Activated naive CD4-positive, alpha-beta T cell treated with Interleukin-2 at 50 U/mL for 16 hours (primary cell): ENCODE measurements around the gene PHB1.
"Not testable (repeated sequence)": the region's sequence is repeated elsewhere in the genome, so short reads cannot be mapped to it uniquely, and the experiment has no call there.

Experiments
- DNase-seq: peaks from one replicate; pipeline ENCODE4 v3.0.0-alpha.2; 2020

PHB1 gene

DNA sequence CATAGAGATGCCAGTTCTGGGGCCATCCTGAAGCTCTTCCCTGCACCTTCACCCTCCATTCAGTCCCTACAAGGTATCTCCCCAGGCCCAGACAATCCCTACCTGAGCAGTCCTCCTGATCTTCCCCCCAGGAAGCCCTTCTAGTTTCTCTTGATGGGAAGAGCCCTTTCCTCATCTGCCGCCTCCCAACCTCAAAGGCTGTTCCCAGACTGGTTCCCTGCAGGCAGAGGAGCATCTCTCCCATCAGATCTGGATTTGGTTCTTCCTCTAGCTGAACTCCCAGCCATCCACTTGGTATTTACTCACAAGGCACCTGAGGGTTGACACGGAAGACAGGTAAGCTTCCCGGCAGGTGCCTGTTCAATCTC, 24.6 kb upstream of the PHB1 start:
- DNase-seq = no peak

DNA sequence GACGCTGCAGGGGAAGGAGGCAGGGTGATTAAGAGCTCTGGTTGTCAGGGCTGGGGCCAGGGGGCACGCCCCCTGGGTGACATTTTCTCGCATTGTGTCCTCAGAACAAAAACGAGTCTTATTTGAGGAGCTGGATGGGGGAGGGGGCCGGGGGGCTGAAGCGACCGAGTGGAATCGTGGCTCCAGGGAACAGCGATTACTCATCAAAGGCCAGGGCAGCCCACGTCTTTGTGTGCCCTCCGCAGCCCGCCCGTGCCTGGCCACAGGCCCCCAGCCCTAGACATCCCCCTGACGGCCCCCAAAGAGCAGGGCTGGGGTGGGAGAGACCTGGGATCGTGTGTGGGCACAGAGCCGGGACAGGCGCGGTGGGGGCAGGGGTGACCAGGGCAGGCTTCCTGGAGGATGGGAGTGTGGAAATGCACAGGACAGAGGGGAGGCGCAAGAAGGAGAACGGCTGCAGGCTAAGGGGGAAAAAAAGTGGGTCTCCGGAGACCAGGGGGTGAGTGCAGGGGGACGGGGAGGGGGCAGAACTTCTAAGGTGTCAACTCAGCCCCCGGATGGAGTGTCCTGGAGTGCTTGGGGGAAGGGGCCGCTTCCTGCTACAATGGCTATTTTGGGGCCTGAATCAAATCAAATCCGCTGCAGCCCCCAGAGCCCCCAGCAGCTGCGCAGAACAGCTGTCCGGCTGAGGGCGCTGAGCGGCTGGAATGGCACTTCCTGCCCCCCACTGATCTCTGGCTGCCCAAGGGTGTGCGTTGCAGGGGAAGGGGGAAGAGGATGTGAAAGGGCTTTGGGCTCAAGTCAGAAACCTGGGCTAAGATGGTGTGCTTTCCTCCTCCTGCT, 24.0 kb upstream of the PHB1 start:
- no peak for DNase-seq

DNA sequence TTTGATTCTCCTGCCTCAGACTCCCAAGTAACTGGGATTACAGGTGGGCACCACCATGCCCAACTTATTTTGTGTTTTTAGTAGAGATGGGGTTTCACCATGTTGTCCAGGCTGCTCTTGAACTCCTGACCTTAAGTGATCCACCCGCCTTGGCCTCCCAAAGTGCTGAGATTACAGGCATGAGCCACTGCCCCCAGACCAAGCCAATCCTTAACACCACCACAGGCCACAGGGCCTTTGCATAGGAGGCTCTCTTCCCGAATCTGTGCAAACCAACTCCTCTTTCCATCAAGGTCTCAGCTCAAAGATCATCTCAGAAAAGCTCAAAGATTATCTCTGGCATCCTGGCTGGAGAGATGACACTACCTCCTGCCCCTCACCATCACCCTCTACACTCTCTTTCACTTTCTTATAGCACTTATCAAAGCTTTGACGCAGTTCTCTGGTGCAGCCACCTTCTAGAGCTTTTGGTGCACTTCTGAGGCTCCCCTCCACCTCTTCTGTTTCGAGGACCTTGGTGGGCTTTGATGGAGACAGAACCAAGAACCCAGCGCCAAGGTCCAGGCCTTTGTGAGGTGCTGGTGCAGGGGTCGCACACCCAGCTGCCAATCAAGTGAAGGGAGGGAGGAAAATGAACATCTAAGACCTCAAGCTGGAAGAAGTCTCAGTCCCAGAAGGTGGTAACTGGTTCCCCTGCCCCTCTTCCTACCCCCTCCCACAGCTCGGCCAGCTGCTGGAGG, 23.2 kb upstream of the PHB1 start:
- DNase-seq = no peak

DNA sequence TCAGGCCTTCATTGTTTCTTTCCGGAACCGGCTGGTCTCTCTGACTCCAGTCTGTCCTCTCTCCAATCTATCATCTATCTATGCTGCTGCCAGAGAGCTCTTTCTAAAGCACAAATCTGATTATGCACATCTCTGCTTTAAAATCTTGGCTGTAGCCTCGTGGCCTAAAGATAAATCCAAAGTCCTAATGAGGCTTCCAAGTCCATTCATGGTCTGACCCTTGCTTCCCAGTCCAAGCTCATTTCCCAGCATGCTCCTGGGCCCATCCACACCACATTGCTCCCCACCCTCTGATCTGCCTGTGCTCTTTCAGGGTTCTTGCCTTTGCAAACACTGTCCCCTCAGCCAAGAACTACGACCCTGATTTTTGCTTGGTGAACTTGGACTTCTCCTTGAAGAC, 21.5 kb upstream of the PHB1 start:
- no peak for DNase-seq

DNA sequence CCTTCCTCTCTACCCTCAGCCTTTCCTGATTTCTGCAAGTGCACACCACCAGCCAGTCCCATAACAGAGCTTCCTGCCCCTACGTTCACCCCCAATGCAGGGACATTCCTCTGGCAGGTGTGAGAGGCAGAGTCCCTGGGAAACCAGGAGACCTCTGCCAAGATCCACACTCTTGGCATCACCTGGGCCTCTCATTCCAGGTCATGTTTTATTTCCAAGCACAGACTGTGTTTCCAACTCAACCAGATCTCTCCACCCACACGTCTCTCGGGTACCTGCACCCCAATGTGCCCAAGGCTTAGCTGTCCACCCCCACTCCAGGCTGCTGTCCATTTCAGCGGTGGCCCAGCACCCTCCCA, 21.0 kb upstream of the PHB1 start:
- no peak for DNase-seq

DNA sequence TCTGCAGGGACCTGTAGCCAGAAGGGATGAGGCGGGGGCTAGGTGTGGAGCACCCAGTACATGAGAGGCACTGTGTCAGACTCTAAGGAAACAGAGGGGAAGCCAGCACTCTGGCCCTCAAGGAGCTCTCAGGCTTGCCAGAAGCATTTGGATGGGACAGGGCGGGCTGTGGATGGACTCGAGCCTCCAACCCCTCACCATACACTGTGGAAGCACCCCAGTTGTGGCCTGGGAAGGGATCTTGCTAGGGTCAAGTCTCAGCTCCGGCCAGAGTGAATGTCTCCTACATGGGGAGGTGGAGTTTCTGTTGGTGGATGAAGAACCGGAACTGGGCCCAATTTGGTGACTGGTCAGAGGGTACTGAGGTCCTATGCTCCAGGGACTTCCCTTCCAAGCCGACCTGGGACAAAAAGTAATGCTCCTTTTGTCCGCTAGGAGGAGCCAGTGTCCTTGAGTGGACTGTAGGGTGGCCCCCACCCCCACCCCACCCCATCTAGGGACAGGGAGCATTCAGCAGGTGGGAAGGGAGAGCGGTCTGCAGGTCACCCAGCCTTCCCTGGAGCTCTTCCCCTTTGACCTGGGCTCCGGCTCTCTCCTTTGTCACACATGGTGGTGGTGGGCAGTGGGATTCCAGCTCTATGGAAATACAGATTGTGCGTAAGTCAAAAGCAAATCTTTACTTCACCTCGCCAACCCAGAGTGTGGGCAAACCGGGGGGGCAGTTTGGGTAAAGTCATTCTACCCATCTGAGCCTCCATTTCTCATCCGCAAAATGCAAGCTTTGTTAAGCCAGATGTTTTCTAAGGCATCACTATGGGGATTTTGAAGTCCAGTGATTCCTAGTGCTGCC, 20.4 kb upstream of the PHB1 start:
- DNase-seq = peak; percentile 47

DNA sequence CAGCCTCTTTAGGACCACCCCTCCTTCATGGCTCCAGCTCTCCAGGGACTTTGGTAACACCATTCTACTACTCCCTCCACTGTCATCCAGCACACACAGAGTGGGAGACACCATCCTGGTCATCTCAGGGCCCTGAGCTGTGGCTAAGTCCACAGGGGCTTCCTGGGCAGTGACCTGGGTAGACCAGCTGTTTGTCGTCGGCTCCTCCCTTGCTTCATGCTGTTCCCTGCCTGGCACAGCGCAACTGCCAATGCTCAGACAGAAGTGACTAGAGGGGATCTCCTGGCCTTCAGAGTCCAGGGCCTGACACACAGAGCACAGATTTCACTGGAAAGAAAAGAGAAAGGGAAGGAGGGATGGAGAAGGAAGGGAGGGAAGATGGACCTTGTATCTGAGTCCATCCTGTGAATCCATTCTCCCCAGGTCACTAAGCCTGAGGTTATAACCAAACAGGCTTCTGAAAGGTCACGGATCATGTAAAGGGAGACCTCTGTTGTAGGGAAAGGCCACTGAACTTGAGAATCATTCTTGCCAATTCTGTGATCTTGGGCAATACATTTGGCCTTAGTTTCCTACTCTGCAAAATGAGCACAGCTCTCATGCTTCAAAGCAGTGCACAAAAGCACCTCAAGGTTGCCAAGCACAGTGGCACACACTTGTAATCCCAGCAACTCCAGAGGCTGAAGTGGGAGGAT, 18.5 kb upstream of the PHB1 start:
- no peak for DNase-seq

DNA sequence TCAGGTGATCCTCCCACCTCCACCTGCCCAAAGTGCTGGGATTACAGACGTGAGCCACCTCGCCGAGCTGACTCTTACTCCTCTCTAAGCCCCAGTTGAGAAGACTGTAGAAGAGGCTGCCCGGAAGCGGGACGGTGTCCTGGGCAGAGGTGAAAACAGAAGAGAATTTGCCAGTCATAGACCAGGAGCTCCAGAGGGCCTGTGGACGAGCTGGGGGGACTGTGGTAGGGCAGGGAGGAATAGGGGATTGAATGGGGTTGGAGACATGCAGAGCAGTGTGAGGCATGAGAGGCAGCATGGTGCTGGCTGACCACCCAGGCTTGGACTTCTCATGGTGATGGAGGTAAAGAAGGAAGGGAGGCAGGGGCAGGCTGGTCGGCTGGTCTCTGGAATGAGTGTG, 17.1 kb upstream of the PHB1 start:
- DNase-seq = no peak

DNA sequence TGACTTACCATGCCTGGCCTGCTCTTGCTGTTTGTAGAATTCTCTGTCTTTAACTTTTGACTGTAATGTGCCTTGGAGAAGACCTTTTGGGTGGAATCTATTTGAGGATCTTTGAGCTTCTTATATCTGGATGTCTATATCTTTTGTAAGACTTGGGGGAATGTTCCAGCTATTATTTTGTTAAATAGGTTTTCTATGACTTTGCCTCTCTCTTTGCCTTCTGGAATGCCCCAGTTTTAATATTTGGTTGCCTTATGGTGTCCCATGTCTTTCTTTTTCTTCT, 10.3 kb upstream of the PHB1 start:
- no peak for DNase-seq

DNA sequence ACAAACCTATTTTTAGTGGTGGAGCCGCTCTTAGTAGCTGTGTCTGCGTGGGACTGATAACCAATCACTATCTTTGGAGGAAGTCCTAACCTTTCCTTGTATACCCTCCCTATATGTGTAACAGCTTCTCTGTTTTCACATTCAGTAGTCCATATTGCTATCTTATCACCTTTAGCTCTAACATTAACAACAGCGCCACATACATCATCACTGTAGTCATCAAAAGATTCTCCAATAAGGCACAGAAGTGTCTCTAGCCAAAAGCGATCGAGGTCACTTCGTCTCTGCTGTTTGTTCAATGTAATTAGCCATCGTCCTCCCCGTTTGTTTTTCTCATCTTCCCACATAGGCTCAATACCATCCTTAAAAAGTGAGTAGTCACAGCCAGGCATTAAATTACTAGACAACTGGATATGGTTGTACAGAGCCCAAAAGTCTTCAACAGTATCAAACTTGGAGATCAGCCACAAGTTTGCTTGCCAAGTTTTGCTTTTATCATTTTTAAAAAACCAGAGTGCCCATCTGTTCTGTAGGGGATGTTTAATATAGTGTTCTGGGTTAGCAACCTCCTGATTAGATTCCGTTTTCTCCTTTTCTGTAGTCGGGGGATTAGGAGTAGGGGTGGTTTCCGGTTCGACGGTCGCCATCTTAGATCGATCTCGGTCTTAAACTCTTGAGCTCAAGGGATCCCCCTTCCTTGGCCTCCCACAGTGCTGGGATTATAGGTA, 9.8 kb upstream of the PHB1 start:
- DNase-seq = not testable (repeated sequence)

DNA sequence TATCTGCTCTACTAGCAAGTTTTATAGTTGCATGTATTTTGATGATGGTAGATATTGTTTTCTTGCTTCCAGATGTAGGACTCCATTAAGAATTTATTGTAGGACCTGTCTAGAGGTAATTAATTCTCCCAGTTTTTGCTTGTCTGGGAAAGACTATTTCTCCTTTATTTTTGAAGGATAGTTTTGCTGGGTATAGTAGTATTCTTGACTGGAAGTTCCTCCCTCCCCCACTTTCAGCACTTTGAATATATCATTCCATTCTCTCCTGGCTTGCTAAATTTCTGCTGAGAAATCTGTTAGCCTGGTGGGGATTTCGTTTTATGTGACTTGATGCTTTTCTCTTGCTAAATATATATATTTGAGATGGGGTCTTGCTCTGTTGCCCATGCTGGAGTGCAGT, 8.0 kb upstream of the PHB1 start:
- DNase-seq = no peak

DNA sequence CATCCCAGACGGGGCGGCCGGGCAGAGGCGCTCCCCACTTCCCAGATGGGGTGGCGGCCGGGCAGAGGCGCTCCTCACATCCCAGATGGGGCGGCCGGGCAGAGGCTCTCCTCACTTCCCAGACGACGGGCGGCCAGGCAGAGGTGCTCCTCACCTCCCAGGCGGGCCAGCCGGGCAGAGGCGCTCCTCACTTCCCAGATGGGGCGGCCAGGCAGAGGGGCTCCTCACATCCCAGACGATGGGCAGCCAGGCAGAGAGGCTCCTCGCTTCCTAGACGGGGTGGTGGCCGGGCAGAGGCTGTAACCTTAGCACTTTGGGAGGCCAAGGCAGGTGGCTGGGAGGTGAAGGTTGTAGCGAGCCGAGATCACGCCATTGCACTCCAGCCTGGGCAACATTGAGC, 5.1 kb upstream of the PHB1 start:
- DNase-seq = not testable (repeated sequence)

DNA sequence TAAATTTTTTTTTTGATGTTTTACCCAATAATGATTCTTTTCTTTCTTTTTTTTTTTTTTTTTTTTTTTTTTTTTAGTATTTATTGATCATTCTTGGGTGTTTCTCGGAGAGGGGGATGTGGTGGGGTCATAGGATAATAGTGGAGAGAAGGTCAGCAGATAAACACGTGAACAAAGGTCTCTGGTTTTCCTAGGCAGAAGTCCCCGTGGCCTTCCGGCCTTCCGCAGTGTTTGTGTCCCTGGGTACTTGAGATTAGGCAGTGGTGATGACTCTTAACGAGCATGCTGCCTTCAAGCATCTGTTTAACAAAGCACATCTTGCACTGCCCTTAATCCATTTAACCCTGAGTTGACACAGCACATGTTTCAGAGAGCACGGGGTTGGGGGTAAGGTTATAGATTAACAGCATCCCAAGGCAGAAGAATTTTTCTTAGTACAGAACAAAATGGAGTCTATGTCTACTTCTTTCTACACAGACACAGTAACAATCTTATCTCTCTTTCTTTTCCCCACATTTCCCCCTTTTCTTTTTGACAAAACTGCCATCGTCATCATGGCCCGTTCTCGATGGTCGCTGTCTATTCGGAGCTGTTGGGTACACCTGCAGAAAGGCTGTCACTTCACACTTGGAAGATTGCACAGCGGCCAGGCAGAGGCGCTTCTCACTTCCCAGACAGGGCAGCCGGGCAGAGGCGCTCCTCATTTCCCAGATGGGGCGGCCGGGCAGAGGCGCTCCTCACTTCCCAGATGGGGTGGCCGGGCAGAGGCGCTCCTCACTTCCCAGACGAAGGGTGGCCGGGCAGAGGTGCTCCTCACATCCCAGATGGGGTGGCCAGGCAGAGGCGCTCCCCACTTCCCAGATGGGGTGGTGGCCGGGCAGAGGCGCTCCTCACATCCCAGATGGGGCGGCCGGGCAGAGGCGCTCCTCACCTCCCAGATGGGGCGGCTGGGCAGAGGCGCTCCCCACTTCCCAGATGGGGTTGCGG, 4.4 kb upstream of the PHB1 start:
- not testable (repeated sequence) for DNase-seq

DNA sequence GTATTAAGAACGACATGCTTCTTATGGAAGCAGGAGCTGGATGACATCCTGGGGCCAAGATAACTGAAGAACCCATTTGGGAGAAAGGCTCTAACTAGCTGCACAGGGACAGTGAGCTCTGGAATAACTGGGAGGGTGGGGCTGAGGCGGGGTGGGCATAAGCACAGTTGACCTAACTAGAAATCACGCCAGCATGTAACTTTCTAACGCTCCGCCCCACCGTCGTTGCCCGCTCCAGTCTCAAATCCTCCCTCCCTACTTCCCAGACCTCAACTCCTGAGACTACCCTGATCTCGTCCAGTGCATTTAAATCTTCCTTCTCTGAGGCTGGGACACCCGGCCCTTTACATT, 436 bp downstream of the PHB1 start:
- DNase-seq = no peak

DNA sequence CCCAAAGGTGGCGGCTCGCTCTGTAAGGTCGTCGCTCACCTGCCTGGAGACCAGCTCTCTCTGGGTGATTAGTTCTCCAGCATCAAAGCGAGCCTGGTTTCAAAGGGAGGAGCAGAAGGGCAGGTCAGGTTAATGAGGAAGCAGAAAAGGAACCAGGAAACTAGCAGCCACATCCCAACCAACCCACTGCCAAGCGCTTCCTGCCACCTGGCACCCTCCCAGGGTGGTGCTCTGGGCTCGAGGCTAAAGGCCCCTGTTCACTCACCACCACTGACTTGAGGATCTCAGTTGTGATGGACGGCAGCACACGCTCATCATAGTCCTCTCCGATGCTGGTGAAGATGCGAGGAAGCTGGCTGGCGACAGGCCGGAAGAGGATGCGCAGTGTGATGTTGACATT, 5.6 kb downstream of the PHB1 start:
- no peak for DNase-seq

DNA sequence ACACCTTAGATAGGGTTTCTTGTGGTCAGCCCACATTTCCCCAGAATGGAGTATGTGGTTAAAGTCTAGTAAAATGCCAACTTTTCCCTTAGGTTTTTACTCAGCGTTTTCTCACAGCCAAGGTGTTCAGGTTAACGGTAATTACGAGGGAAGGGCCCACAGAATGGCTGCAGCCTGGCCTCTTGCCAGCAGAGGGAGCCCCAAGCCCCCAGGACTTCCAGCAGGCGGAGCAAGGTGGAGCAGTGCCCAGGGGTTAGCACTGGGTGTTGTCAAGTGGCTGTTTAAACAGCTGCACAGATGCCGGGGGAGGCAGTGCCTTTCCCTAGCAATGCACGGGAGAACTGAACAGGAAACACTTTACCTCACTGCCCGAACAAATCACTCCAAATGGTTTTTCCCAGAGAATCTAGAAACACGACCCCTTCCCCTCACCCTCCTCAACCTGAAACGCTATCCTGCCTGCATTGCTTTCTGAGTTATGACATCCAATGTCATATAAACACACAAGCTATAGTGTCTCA, 6.6 kb downstream of the PHB1 start:
- DNase-seq = peak; percentile 86

DNA sequence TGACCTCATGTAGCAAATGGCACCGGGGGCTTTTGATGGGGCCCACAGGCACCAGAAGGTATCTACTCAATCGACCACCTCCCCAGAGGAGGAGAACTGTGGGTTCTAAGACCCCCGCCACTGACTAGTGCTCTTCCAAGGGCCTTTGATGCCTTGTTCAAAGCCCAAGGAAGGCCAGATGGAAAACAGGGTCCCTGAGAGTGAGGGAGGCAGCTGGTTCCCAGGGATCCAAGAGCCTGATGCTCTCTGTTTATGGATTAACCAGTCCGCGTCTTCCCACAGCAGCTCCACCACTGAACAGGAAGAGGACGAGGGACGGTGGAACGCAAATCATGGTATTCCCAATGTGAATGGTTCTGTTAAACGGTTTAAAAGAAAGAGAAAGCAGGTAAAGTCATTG, 7.6 kb downstream of the PHB1 start:
- no peak for DNase-seq

DNA sequence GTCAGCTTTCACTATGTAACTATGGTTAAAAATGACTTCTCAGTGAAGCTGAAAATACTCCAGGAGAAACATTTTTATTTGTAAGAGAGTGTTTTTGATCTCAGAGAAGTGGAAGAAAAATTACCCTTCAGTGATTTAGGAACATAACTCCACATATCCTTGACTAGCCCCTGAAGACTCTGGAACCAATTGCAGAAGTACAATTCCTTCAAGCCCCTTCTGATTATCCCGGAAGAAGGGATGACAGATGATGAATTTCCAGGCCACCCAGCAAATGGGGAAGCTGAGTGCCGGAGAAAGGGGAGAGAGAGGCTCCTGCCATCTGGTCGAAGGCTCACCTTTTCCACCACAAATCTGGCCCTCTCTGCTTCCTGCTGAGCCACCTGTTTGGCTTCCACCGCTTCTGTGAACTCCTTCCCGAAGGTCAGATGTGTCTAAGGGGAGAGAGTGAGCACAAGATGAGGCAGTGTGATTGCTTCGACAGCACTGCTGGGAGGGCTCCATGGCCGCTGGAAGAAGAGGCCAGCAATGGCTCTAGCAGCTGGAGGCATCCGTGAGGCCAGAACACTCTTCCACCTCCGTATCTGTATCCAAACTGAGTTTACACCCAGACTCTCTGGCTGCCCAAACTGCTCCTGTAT, 8.1 kb downstream of the PHB1 start:
- no peak for DNase-seq

DNA sequence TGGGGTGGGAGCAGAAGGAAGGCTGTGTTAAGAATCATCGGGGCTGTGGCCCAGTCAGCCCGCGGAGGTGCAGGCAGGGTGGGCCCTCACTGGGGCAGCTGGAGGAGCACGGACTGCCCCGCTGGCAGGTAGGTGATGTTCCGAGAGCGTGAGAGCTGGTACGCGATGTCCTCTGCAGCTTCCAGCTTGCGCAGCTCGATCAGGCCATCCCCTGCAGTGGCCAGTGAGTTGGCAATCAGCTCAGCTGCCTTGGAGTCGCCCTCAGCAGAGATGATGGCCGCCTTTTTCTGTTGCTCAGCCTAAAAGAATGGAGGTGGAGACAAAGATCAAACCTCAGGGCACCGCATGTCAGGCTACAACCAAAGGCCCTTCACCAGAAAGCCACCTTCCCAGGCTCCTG, 9.8 kb downstream of the PHB1 start:
- DNase-seq = no peak

DNA sequence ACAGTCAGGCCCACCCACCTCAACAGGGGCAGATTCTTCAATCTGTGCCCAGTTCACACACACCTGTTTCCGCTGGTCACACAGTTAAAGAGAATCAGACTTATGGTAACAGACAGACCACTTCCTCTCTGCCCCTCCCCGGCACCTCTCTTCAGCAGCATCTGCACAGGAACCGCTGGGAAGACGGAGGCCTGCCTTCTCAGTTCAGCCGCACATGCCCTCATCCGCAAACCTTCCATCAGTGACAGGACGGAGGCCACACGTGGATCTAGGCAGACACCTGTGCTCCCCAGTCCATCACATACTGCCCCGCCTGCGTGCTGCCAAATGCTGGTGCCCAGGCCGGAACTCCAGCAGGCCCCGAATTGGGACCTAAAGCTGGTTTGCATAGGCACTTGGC, 10.3 kb downstream of the PHB1 start:
- no peak for DNase-seq
